H1 (cell line): ENCODE measurements around the gene SPAST. TPM values are rescaled to one million over a fixed set of nuclear protein-coding genes. Genes with fewer than 3 reads are reported as not detected.

Source experiments
- CTCF ChIA-PET: fragments of 300-600 bp; sonication (Branson Sonifier 250); formaldehyde crosslinking; loops from one replicate; lab custom pipeline; 2021; ENCODE audit not compliant: partially characterized antibody; lab: Charles Lee
- POLR2A ChIA-PET: fragments of 300-600 bp; sonication (Branson Sonifier 250); formaldehyde crosslinking; loops from one replicate; lab custom pipeline; 2021; ENCODE audit warnings: inconsistent platforms; ENCODE audit not compliant: partially characterized antibody; lab: Charles Lee
- DNase-seq, 2 experiments: peaks; one replicate each; pipeline versions ENCODE4 v3.0.0 to v3.0.0-alpha.2; 2010 to 2022; ENCODE audit warnings: low spot score in 2 of 2, low read depth in 1 of 2, mixed read lengths in 1 of 2
- FAIRE-seq: peaks from 2 replicates; lab custom pipeline; 2011; peaks lifted over from hg19 to GRCh38; lab: Jason Lieb, UNC
- H2AFZ ChIP-seq: 2 replicates; pipeline ENCODE4 v1.8.1; 2012; ENCODE audit warnings: low read length, inconsistent platforms
- H2AK5ac ChIP-seq: 2 replicates; pipeline ENCODE4 v1.6.1; 2013; ENCODE audit warnings: low read depth, low read length
- H2BK120ac ChIP-seq: replicated peaks from 2 replicates; pipeline ENCODE3; 2013; ENCODE audit warnings: low read depth, low read length, inconsistent platforms
- H2BK12ac ChIP-seq: 2 replicates; pipeline ENCODE4 v1.6.1; 2013; ENCODE audit warnings: low read depth, low read length
- H2BK15ac ChIP-seq: 2 replicates; pipeline ENCODE4 v1.6.1; 2013; ENCODE audit warnings: low read length
- H2BK20ac ChIP-seq: 2 replicates; pipeline ENCODE4 v1.6.1; 2013; ENCODE audit warnings: low read length
- H2BK5ac ChIP-seq: 2 replicates; pipeline ENCODE4 v1.6.1; 2013; ENCODE audit warnings: low read depth, low read length
- H3K14ac ChIP-seq: 2 replicates; pipeline ENCODE4 v1.6.1; 2013; ENCODE audit warnings: inconsistent platforms; ENCODE audit not compliant: insufficient read length
- H3K18ac ChIP-seq: 2 replicates; pipeline ENCODE4 v1.6.1; 2013; ENCODE audit warnings: low read length; ENCODE audit errors: extremely low read depth
- H3K23ac ChIP-seq: 2 replicates; pipeline ENCODE4 v1.6.1; 2013; ENCODE audit warnings: inconsistent platforms; ENCODE audit not compliant: insufficient read length
- H3K23me2 ChIP-seq: 2 replicates; pipeline ENCODE4 v1.6.1; 2013; ENCODE audit warnings: low read depth, low read length
- H3K27ac ChIP-seq: 2 replicates; pipeline ENCODE4 v1.6.1; 2011; ENCODE audit warnings: low read depth, low read length, inconsistent platforms
- H3K27me3 ChIP-seq, 4 experiments: replicated peaks in 1 of 4; 1 replicate in 1 of 4; 2 replicates in 3 of 4; pipeline versions ENCODE4 v1.6.1 to v1.8.1; 2011 to 2013; ENCODE audit warnings: low read length in 3 of 4, mild to moderate bottlenecking in 3 of 4, inconsistent platforms in 2 of 4, mixed read lengths in 2 of 4, moderate library complexity in 1 of 4; ENCODE audit not compliant: control insufficient read depth in 3 of 4, insufficient read depth in 3 of 4; ENCODE audit errors: extremely low read depth in 1 of 4
- H3K36me3 ChIP-seq, 4 experiments: 2 replicates each; pipeline versions ENCODE4 v1.6.1 to v1.8.1; 2011 to 2013; ENCODE audit warnings: mild to moderate bottlenecking in 4 of 4, low read length in 3 of 4, moderate library complexity in 2 of 4, control low read depth in 1 of 4, inconsistent platforms in 1 of 4; ENCODE audit not compliant: insufficient read depth in 4 of 4, control insufficient read depth in 2 of 4
- H3K4ac ChIP-seq: replicated peaks from 2 replicates; pipeline ENCODE3; 2013; ENCODE audit warnings: low read length, low read depth, mixed read lengths, inconsistent platforms; ENCODE audit not compliant: insufficient read length
- H3K4me1 ChIP-seq, 4 experiments: replicated peaks in 1 of 4; 1 replicate in 1 of 4; 2 replicates in 3 of 4; pipeline versions ENCODE4 v1.6.1 to v1.8.1; 2011 to 2013; ENCODE audit warnings: low read length in 3 of 4, inconsistent platforms in 2 of 4, mixed read lengths in 1 of 4; ENCODE audit not compliant: insufficient read depth in 4 of 4, control insufficient read depth in 3 of 4
- H3K4me2 ChIP-seq, 2 experiments: 2 replicates each; pipeline versions ENCODE4 v1.6.1 to v1.8.1; 2011 to 2013; ENCODE audit warnings: low read depth in 2 of 2, low read length in 2 of 2, control low read depth in 1 of 2, inconsistent platforms in 1 of 2, mild to moderate bottlenecking in 1 of 2; ENCODE audit not compliant: insufficient read depth in 1 of 2
- H3K4me3 ChIP-seq, 4 experiments: fragments of 200-600, 300-600 bp in 1 of 4; sonication (generic), shearing (Covaris generic), sonication (Bioruptor Twin) in 1 of 4; 2 replicates each; pipeline versions ENCODE4 v1.5.1 to v1.8.1; 2011 to 2016; ENCODE audit warnings: low read length in 4 of 4, low read depth in 3 of 4, control low read depth in 2 of 4, inconsistent platforms in 2 of 4, mild to moderate bottlenecking in 2 of 4, mixed read lengths in 1 of 4, moderate library complexity in 1 of 4; ENCODE audit not compliant: insufficient read depth in 2 of 4; ENCODE audit errors: extremely low read depth in 1 of 4
- H3K56ac ChIP-seq: replicated peaks from 2 replicates; pipeline ENCODE3; 2013; ENCODE audit warnings: low read depth, mild to moderate bottlenecking, mixed read lengths, low read length, inconsistent platforms; ENCODE audit not compliant: insufficient read length
- H3K79me1 ChIP-seq: 2 replicates; pipeline ENCODE4 v1.6.1; 2013; ENCODE audit warnings: low read depth, low read length, control low read depth
- H3K79me2 ChIP-seq, 2 experiments: 2 replicates each; pipeline versions ENCODE4 v1.6.1 to v1.8.1; 2012 to 2013; ENCODE audit warnings: low read length in 2 of 2, mild to moderate bottlenecking in 2 of 2, inconsistent platforms in 1 of 2; ENCODE audit not compliant: insufficient read depth in 2 of 2, control insufficient read depth in 1 of 2
- H3K9ac ChIP-seq, 4 experiments: replicated peaks in 1 of 4; 1 replicate in 1 of 4; 2 replicates in 3 of 4; pipeline versions ENCODE4 v1.6.1 to v1.8.1; 2011 to 2013; ENCODE audit warnings: low read depth in 3 of 4, low read length in 3 of 4, control low read depth in 2 of 4, mild to moderate bottlenecking in 2 of 4, moderate library complexity in 2 of 4, inconsistent platforms in 1 of 4; ENCODE audit errors: extremely low read depth in 1 of 4
- H3K9me3 ChIP-seq, 2 experiments: 2 replicates each; pipeline versions ENCODE4 v1.6.1 to v1.8.1; 2012 to 2013; ENCODE audit warnings: mild to moderate bottlenecking in 2 of 2, moderate library complexity in 2 of 2, control low read depth in 1 of 2, inconsistent platforms in 1 of 2, low read depth in 1 of 2, low read length in 1 of 2, mixed read lengths in 1 of 2; ENCODE audit not compliant: insufficient read depth in 2 of 2
- H4K20me1 ChIP-seq, 2 experiments: replicated peaks in 1 of 2; 2 replicates each; pipeline versions ENCODE3 to v1.8.1; 2011 to 2013; ENCODE audit warnings: inconsistent platforms in 2 of 2, low read length in 2 of 2, mild to moderate bottlenecking in 1 of 2; ENCODE audit not compliant: insufficient read depth in 2 of 2, control insufficient read depth in 1 of 2
- H4K5ac ChIP-seq: 2 replicates; pipeline ENCODE4 v1.6.1; 2013; ENCODE audit warnings: low read length, low read depth, mixed read lengths, inconsistent platforms; ENCODE audit not compliant: insufficient read length
- H4K8ac ChIP-seq: 2 replicates; pipeline ENCODE4 v1.8.0; 2013; ENCODE audit warnings: mild to moderate bottlenecking, moderate library complexity, low read length, inconsistent platforms; ENCODE audit not compliant: insufficient read depth; ENCODE audit errors: extremely low read depth
- H4K91ac ChIP-seq: replicated peaks from 2 replicates; pipeline ENCODE3; 2013; ENCODE audit warnings: low read length, mixed read lengths, inconsistent platforms; ENCODE audit not compliant: insufficient read length
- MAFK ChIP-seq: IDR thresholded peaks from 2 replicates; pipeline ENCODE4 v1.6.1; 2012; ENCODE audit warnings: low read depth, mild to moderate bottlenecking, improper control_type of control experiment, low read length
- RFX5 ChIP-seq: IDR thresholded peaks from 2 replicates; pipeline ENCODE4 v1.6.1; 2011; ENCODE audit warnings: low read depth, low read length, improper control_type of control experiment, borderline replicate concordance
- ZNF274 ChIP-seq: IDR thresholded peaks from 2 replicates; pipeline ENCODE4 v1.7.0; 2012; ENCODE audit warnings: low read length, borderline replicate concordance; ENCODE audit errors: extremely low read depth
- WGBS, 2 experiments: shearing (Covaris generic) in 1 of 2; methylation state at CpG; one replicate each; pipeline versions ENCODE4 v1.1.6 to v1.1.7; 2013 to 2015; ENCODE audit warnings: low lambda C conversion rate in 2 of 2, mixed read lengths in 2 of 2, inconsistent platforms in 1 of 2, low coverage in 1 of 2, missing lambda C conversion rate in 1 of 2; ENCODE audit not compliant: insufficient replicate concordance in 2 of 2, insufficient coverage in 1 of 2, insufficient read length in 1 of 2; ENCODE audit errors: extremely low coverage in 1 of 2, missing lambda C conversion rate in 1 of 2; 5-methylcytosine and 5-hydroxymethylcytosine counted together
- polyA plus RNA-seq, 7 experiments: library from polyadenylated mRNA; depleted of rRNA in 3 of 7; stranded (reverse) in 5 of 7; unstranded in 2 of 7; fragments of >200 nt in 5 of 7; fragments of 200-250 nt in 2 of 7; gene quantifications; 1 replicate in 5 of 7; 2 replicates in 1 of 7; 4 replicates in 1 of 7; pipeline versions ENCODE4 v1.2.1 to v1.2.3, GENCODE V29; 2011 to 2013; ENCODE audit warnings: missing spikeins in 2 of 7, mixed read lengths in 2 of 7
- total RNA-seq: library from RNA; stranded (reverse); fragmentation: NEBNext Ultra II Directional; extraction: Animal tissue kit (Norgen Biotek cat#: 25700); gene quantifications from 2 replicates; pipeline ENCODE4 v1.2.1, GENCODE V29; 2021

The SPAST gene
- total and polyA plus RNA-seq, 2 of the 8 experiments (the other 6 are each of a cell fraction or from before 2014, with no cell fraction given), result 4.4 to 36.0 TPM

- Histone ChIP-seq H3K79me1 (no peaks in the 10 kb centered on the region; the same call in 1 of the 2 replicates), H2BK20ac (no peak overlapping the region), H3K56ac (no peak overlapping the region), H3K4me2 (no peak overlapping the region), H2AFZ (no peak overlapping the region), H3K79me2 (peaks cover 0 to 37% of the 10 kb centered on the region in 2 experiments; a peak in 2 of 4 replicates), H3K36me3 (0 out of 8 replicates have a peak, but pooled peaks cover 0 to 2% (median 0%) of the 10 kb centered on the region in 4 experiments), H3K18ac (no peak overlapping the region), H2BK5ac (no peak overlapping the region), H2BK120ac (no peak overlapping the region), H2BK12ac (no peak overlapping the region), H4K5ac (no peak overlapping the region), H3K27ac (no peak overlapping the region), H2BK15ac (no peak overlapping the region), H3K23ac (no peak overlapping the region), H3K4me1 (no peaks in the 10 kb centered on the region; a peak in 2 of 7 replicates), H4K20me1 (peaks cover 0 to 1% of the 10 kb centered on the region in 2 experiments), H4K91ac (no peak overlapping the region), H3K23me2 (peaks cover 3% of the 10 kb centered on the region), H3K14ac (no peak overlapping the region), H3K4me3 (no peak overlapping the region), H3K27me3 (no peaks in the 10 kb centered on the region), H4K8ac (no peak overlapping the region), H3K9ac (no peak overlapping the region), H3K4ac (no peak overlapping the region), H3K9me3 (no peaks in the 10 kb centered on the region), H2AK5ac (no peak overlapping the region)
- no peak for FAIRE-seq
- POLR2A ChIA-PET, result interaction anchor here (0.7 to 1.1 kb wide), 2 partner anchors 28 to 235 kb away, joined by 5 read pairs; partner anchors contain the start of gene DPY30
- CTCF ChIA-PET, result interaction anchor here (0.6 to 1.0 kb wide), 3 partner anchors 21 to 1282 kb away, joined by 3 to 4 read pairs (median 3); no protein-coding TSS in a partner anchor
- DNase-seq, result no peak
- 100% methylated on average over 2 of the region's 2 CpGs; no CpG with 5 or more reads in 1 of the 2 experiments for WGBS, 2 experiments
- TF ChIP-seq RFX5 (no peak), ZNF274 (no peak), MAFK (no peak)
Observed at GRCh38 chr2:32067549-32067948, 4.2 kb downstream of the SPAST start.
